ENCODE results near the gene LPA.

GRCh38 chr6:160520043-160520904 is 143.8 kb downstream of the LPA start:
- no peak for TF ChIP-seq CTCF (IDR thresholded peaks at IDR 0.05; ENCODE audit: insufficient read depth, low read length, poor library complexity, severe bottlenecking)
- TF ChIP-seq EZH2phosphoT487 (conservative IDR thresholded peaks at IDR 0.05; ENCODE audit: low read length), result no peak

Data from SU-DHL-6 (cell line).